ENCODE measurements around the gene ITGAV.

Gene ITGAV

GRCh38 chr2:186683341-186683740, 93.5 kb downstream of the ITGAV start:
- no peak for DNase-seq

DNA sequence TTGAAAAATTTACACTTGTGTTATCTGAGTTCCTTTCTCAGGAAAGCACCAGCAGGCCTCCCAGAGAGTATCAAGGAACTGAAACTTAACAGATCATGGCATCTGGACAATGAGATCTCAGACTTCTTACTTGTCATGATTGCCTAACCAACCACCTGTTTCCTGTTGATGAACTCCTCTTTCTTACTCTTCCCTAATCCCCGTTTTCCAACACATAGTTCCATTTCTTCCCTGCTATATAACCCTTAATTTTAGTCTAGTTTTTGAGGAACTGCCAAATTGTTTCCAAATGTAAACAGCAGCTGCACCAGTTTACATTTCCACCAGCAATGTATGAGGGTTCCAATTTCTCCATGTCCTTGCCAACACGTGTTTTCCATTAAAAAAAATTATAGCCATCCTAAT, 98.0 kb downstream of the ITGAV start:
- peak in 1 of 2 experiments; percentile 56 for DNase-seq

DNA sequence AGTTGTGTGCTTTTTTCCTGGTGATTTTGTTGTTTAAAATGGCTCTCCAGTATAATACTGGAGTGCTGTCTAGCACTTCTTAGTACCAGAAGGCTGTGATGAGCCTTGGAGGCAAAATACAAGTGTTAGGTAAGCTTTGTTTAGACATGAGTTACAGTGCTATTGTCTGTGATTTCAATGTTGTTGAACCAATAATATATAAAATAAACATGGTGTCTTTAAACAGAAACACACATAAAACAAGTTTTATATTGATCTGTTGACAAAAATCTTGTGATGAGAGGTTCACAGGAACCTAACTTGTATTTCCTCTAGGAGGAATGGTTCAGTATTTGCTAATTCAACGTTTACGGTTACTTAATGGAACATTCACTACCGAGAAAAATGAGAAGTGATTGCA, 99.0 kb downstream of the ITGAV start:
- no peak for DNase-seq

DNA sequence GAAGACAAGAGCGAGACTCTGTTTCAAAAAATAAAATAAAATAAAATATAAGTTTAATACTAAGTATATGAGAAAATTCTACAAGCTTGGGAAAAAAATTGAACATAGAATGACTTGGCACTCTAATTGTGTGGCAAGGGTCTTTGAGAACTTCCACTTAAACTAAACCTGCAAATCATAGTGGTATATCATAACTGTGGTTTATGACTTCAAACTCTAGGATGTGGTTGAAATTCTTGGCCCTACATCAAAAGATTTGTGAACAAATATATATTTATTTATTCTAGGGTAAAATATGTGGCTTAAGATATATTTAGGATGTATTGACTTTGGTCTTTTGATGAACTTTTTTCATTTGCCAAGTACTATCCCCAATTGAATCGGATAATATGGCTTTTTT, 100.9 kb downstream of the ITGAV start:
- DNase-seq = no peak

- no peak for DNase-seq
These were observed 101.4 kb downstream of the ITGAV start for GRCh38 chr2:186691231-186691630.

- no peak for DNase-seq
These were observed 102.0 kb downstream of the ITGAV start for GRCh38 chr2:186691900-186692299.

DNA sequence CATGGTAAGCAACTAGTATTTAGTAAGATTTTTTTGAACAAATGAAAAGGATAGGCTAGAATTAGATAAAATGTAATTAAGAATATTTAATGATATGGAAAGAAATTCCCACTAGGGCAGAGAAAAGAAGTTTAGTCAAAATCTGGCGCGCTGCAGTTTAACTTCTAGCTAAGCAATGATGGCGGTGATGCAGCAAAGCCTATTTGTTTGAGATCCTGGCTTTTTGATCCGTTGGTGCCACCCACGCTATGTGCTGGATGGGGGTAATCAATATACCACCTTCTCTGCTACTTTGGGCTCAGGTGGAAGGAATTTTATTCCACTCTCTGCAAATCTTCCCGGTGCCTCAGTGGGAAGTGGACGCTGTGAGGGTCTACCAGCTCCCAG, 103.6 kb downstream of the ITGAV start:
- no peak for DNase-seq

DNA sequence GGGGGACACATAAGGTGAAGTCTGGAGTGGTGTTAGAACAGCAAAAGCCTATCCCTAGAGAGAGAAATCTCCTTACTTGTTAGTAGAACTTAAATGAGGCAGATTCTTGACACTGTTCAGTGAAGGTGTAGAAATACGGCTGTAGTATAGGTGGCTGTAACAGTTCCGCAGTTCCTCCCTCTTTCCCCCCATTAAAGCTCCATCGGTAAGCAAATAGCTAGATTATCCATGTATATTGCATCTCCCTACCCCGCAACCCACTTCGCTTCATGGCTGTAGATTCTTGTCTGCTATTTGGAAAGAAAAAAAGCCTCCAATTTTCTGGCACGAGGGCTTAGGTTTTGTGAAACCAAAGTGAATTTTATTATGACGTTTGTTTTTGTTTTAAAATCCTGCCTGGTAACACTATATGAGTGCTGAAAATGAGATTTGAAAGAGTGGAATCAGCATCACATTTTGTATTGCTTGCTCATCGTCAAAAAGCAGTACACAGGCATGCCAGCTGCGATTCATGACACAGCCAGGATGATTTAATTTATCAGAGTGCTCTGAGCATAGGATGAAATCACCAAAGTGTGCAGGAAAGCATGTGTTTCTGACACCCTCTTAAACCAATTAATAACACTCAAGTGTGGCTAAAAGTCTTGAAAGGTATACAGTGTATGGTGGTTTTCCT, 105.4 kb downstream of the ITGAV start:
- DNase-seq = peak in 1 of 2 experiments; percentile 47

GRCh38 chr2:186696290-186696689, 106.4 kb downstream of the ITGAV start:
- peak in 1 of 2 experiments; percentile 16 for DNase-seq

DNA sequence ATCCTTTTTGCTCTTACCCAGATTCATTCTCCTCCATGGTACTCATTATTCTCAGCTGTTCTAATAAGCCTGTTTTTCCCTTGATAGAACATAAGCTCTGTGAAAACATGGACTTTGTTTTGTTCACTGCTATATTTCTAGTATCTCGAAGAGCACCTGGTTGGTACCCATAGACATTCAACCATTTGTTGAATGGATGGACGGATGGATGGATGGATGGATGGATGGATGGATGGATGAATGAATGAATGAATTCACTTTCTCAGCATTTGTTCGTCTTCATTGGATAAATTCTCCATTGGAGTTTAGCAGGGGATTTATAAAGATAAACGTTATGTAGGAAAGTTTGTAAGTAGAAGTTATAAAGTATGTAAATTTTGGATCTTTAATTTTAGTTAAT, 106.9 kb downstream of the ITGAV start:
- no peak for DNase-seq

GRCh38 chr2:186697536-186697935, 107.7 kb downstream of the ITGAV start:
- no peak for DNase-seq

DNA sequence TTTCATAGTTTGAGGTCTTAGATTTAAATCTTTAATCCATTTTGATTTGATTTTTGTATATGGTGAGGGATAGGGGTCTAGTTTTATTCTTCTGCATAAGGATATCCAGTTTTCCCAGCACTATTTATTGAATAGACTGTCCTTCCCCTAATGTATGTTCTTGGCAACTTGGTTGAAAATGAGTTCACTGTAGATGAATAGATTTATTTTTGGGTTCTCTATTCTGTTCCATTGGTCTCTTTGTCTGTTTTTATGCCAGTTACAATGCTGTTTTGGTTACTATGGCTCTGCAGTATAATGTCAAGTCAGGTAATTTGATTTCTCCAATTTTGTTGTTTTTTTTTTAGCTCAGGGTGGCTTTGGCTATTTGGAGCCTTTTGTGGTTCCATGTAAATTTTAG, 109.9 kb downstream of the ITGAV start:
- no peak for DNase-seq

GRCh38 chr2:186702006-186702405, 112.2 kb downstream of the ITGAV start:
- DNase-seq = no peak

DNA sequence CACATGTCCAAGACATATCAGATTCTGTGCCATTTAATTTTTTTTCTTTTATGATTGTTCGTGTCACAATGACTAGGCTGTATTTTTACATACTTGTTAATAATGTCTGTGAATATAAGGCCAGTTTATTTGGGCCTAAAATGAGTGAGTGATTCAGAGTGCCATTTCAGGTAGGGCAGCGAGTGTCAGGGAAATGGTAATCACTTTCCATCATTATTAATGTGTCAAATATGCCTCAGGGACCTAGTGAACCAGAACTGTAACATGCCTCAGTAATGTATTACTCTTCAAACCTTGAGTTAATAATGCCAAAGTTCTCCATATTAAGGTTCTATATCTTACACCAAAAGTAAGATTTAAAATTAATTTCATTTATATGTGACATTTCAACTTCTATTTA, 112.6 kb downstream of the ITGAV start:
- no peak for DNase-seq

DNA sequence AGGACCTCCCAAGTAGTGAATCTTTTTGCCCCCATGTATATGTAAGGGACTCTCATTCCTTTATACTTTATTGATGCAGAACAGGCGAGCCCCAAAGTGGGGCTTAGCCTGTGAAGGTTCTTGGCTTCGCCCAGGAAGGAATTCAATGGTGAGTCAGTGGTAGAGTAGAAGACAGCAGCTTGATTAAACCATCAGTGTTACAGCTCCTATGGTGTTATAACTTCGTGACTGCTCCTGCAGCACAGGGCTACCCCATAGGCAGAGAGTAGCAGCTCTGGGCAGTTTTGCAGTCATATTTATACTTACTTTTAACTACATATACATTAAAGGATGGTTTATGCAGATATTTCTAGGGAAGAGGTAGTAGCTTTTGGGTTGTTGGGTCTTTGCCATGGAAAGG, 115.0 kb downstream of the ITGAV start:
- no peak for DNase-seq

DNA sequence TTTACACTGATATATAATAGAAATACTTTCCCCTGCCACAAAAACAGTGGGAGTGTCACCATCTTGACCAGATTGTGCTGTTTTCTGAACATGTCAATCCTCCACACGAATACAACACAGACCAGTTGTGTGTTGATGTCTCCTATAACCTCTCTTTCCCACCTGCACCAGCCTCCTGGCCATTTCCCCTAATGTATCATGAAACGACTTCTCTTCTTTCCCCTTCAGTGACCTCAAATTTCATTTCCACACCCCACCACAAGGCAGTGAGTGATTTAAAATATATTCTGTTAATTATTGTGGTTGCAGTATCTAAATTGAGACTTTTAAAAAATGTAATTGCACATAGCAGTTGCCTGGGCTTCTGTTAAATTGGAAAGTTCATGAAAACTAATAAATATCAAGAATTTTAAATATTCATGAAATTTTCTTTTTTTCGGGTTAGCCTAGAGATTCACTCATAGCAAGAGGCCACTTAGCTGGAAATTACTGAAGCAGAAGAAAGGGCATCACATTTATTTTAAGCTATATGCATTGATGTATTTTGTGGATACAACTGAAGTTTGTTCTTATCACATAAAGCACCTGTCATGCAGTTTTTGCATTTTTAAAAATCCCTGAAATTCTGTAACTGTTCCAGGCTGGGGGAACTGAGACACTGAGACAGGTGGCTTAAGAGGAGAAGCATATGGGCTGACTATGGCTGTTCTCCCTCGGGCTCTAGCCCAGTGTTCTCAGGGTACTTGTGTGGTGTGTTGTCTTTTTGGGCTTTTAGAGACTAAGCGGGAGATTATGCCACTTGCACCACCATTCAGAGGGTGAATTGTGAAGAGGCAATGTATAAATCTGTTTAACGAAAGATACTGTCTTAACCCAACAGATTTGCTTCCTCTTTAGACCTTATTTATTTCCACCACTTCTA, 119.9 kb downstream of the ITGAV start:
- DNase-seq = no peak

GRCh38 chr2:186713691-186714090, 123.8 kb downstream of the ITGAV start:
- DNase-seq = no peak

GRCh38 chr2:186714611-186715010, 124.8 kb downstream of the ITGAV start:
- peak; percentile 20 to 73 for DNase-seq

- DNase-seq = no peak
These were observed 126.1 kb downstream of the ITGAV start for GRCh38 chr2:186716004-186716403.

GRCh38 chr2:186716899-186717298, 127.0 kb downstream of the ITGAV start:
- DNase-seq = no peak

GRCh38 chr2:186717320-186718007, 127.6 kb downstream of the ITGAV start:
- DNase-seq = peak in 1 of 2 experiments; percentile 23

DNA sequence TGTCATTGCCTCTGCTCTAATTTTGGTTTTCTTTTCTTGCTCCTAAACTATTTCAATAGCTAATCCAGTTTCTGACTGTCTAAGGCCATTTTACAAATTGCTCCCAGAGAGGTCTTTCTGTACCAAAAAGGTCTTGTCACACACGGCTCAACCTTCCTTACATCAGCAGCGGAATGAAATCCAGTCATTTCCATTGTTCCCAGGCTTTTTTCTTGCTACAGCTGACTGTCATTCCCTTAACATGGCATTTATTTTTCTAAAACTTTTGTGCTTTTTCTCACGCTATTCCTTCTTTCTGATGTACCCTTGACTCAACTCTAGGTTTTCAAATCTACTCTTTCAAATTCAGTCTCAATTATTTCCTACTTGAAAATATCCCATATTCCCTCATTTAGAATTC, 128.3 kb downstream of the ITGAV start:
- no peak for DNase-seq

- DNase-seq = peak; percentile 59 to 82
These were observed 129.0 kb downstream of the ITGAV start for GRCh38 chr2:186718903-186719302.

DNA sequence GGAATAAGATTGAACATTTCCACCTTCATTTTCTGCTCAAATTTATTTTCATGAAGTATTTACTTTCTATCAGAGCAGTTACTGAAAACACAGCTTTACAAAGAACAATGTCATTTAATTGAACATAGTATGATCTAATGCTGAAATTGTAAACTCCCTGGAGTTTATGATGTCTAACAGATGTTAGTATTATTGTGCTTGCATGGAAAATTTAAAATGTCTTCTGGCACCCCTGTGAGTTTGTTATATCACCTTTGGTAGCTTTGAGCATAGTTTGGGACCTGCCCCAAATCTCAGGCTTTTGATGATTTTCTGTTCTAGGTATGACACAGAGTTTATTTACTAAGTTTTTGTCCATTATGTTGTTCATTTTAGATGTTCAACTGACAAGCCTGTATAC, 132.1 kb downstream of the ITGAV start:
- peak in 1 of 2 experiments; percentile 22 for DNase-seq

Measured in NCI-H2081 (cell line).